ENCODE results near the gene POMT1. TPM values are rescaled to one million over a fixed set of nuclear protein-coding genes. Genes with fewer than 3 reads are reported as not detected.

Gene POMT1
- total RNA-seq, 1 experiment from 2014 or later: 39.6 TPM

- TF ChIP-seq CTCF (conservative IDR thresholded peaks at IDR 0.05; ENCODE audit: low read depth, low read length) (no peak), EZH2 (IDR thresholded peaks at IDR 0.05; ENCODE audit: borderline replicate concordance, low read depth, low read length, poor library complexity, severe bottlenecking) (no peak)
- Histone ChIP-seq H3K4me3 (ENCODE audit: low read depth, low read length, poor library complexity, severe bottlenecking) (peak overlapping the region; percentile 96), H3K36me3 (ENCODE audit: insufficient read depth, low read length, poor library complexity, severe bottlenecking) (peaks cover 14% of the 10 kb centered on the region), H3K9me3 (ENCODE audit: low read depth, low read length, poor library complexity, severe bottlenecking) (no peaks in the 10 kb centered on the region), H3K27me3 (replicated peaks; ENCODE audit: insufficient read depth, low read depth, low read length, poor library complexity) (no peaks in the 10 kb centered on the region), H3K27ac (ENCODE audit: low read depth, low read length, poor library complexity, severe bottlenecking) (peak overlapping the region; percentile 86), H3K4me1 (ENCODE audit: insufficient read depth, low read length, poor library complexity, severe bottlenecking) (peaks cover 5% of the 10 kb centered on the region)
- peak; percentile 13 for DNase-seq (ENCODE audit: low spot score)
- ChIA-PET POLR2A (ENCODE audit: low non-redundant PET) (no interaction called here), CTCF (no interaction called here)
- BruUV-seq (replicated peaks): no TSS peak
- intact Hi-C loops (cut with micrococcal nuclease; ENCODE audit: unreplicated experiment): loop anchor here (10.0 kb wide), 1 partner anchor 241 kb away; the partner anchor contains the start of gene RAPGEF1
These were observed 1.1 kb downstream of the POMT1 start for GRCh38 chr9:131503626-131504465.

GRCh38 chr9:131505012-131505411 lies 2.3 kb downstream of the POMT1 start:
- ChIA-PET CTCF (interaction anchor here (0.6 kb wide), 1 partner anchor 168 kb away, joined by 3 read pairs; no protein-coding TSS in a partner anchor), POLR2A (ENCODE audit: low non-redundant PET) (no interaction called here)

GRCh38 chr9:131511416-131511815 lies 8.7 kb downstream of the POMT1 start:
- intact Hi-C loops (cut with micrococcal nuclease; ENCODE audit: unreplicated experiment): no loop called here
- BruUV-seq (replicated peaks): no TSS peak
- CTCF ChIA-PET: interaction anchor here (0.5 kb wide), 1 partner anchor 342 kb away, joined by 6 read pairs; no protein-coding TSS in a partner anchor
- no peak for DNase-seq (ENCODE audit: low spot score)
- Histone ChIP-seq H3K9me3 (ENCODE audit: low read depth, low read length, poor library complexity, severe bottlenecking) (no peaks in the 10 kb centered on the region), H3K4me3 (ENCODE audit: low read depth, low read length, poor library complexity, severe bottlenecking) (no peak overlapping the region), H3K4me1 (ENCODE audit: insufficient read depth, low read length, poor library complexity, severe bottlenecking) (no peaks in the 10 kb centered on the region), H3K36me3 (ENCODE audit: insufficient read depth, low read length, poor library complexity, severe bottlenecking) (peaks cover 35% of the 10 kb centered on the region), H3K27me3 (replicated peaks; ENCODE audit: insufficient read depth, low read depth, low read length, poor library complexity) (no peaks in the 10 kb centered on the region), H3K27ac (ENCODE audit: low read depth, low read length, poor library complexity, severe bottlenecking) (no peak overlapping the region)
- POLR2A ChIA-PET (ENCODE audit: low non-redundant PET): no interaction called here
- TF ChIP-seq EZH2 (IDR thresholded peaks at IDR 0.05; ENCODE audit: borderline replicate concordance, low read depth, low read length, poor library complexity, severe bottlenecking) (no peak), CTCF (conservative IDR thresholded peaks at IDR 0.05; ENCODE audit: low read depth, low read length) (no peak)

More at GRCh38 chr9:131505012-131505411, 2.3 kb downstream of the POMT1 start:
- H3K36me3 ChIP-seq (ENCODE audit: insufficient read depth, low read length, poor library complexity, severe bottlenecking): peaks cover 9% of the 10 kb centered on the region
- intact Hi-C loops (cut with micrococcal nuclease; ENCODE audit: unreplicated experiment): loop anchor here (10.0 kb wide), 1 partner anchor 240 kb away; the partner anchor contains the start of gene RAPGEF1
- no peaks in the 10 kb centered on the region for H3K9me3 ChIP-seq (ENCODE audit: low read depth, low read length, poor library complexity, severe bottlenecking)
- TF ChIP-seq CTCF (conservative IDR thresholded peaks at IDR 0.05; ENCODE audit: low read depth, low read length) (no peak), EZH2 (IDR thresholded peaks at IDR 0.05; ENCODE audit: borderline replicate concordance, low read depth, low read length, poor library complexity, severe bottlenecking) (no peak)
- no TSS peak for BruUV-seq (replicated peaks)
- H3K27ac ChIP-seq (ENCODE audit: low read depth, low read length, poor library complexity, severe bottlenecking): no peak overlapping the region
- no peaks in the 10 kb centered on the region for H3K27me3 ChIP-seq (replicated peaks; ENCODE audit: insufficient read depth, low read depth, low read length, poor library complexity)
- H3K4me3 ChIP-seq (ENCODE audit: low read depth, low read length, poor library complexity, severe bottlenecking): no peak overlapping the region
- DNase-seq (ENCODE audit: low spot score): no peak
- H3K4me1 ChIP-seq (ENCODE audit: insufficient read depth, low read length, poor library complexity, severe bottlenecking): peaks cover 5% of the 10 kb centered on the region

Measured in A673 (cell line).